HG03575 (cell line): ENCODE data around the gene STOX1.
"Not testable (repeated sequence)": the region's sequence is repeated elsewhere in the genome, so short reads cannot be mapped to it uniquely, and the experiment has no call there.

Experiments used
- ATAC-seq: cut with Tn5 transposase; IDR thresholded peaks from one replicate; pipeline ENCODE4 v1.9.1; 2021; ENCODE audit not compliant: unreplicated experiment, insufficient number of reproducible peaks, low FRiP score; ENCODE audit errors: extremely low read depth

STOX1 gene

GRCh38 chr10:68827592-68827959 is 245 bp downstream of the STOX1 start:
- not testable (repeated sequence) for ATAC-seq

- not testable (repeated sequence) for ATAC-seq
Observed at GRCh38 chr10:68828083-68828601, 811 bp downstream of the STOX1 start.

- no peak for ATAC-seq
Observed at GRCh38 chr10:68828833-68829232, 1.5 kb downstream of the STOX1 start.

GRCh38 chr10:68829521-68829920 is 2.2 kb downstream of the STOX1 start:
- no peak for ATAC-seq

GRCh38 chr10:68829952-68830351 is 2.6 kb downstream of the STOX1 start:
- ATAC-seq: no peak

GRCh38 chr10:68831961-68832455 is 4.7 kb downstream of the STOX1 start:
- ATAC-seq: no peak

GRCh38 chr10:68832601-68833000 is 5.3 kb downstream of the STOX1 start:
- ATAC-seq: no peak

- no peak for ATAC-seq
Observed at GRCh38 chr10:68837626-68838322, 10.4 kb downstream of the STOX1 start.

- not testable (repeated sequence) for ATAC-seq
Observed at GRCh38 chr10:68840650-68841049, 13.3 kb downstream of the STOX1 start.

- no peak for ATAC-seq
Observed at GRCh38 chr10:68848281-68848680, 20.9 kb downstream of the STOX1 start.

- ATAC-seq: no peak
Observed at GRCh38 chr10:68848806-68849205, 21.5 kb downstream of the STOX1 start.

GRCh38 chr10:68856352-68856751 is 29.0 kb downstream of the STOX1 start:
- no peak for ATAC-seq

- no peak for ATAC-seq
Observed at GRCh38 chr10:68857005-68857404, 29.7 kb downstream of the STOX1 start.

- no peak for ATAC-seq
Observed at GRCh38 chr10:68861253-68861652, 33.9 kb downstream of the STOX1 start.

GRCh38 chr10:68864611-68865010 is 37.3 kb downstream of the STOX1 start:
- ATAC-seq: no peak

- ATAC-seq: not testable (repeated sequence)
Observed at GRCh38 chr10:68868173-68868572, 40.8 kb downstream of the STOX1 start.

GRCh38 chr10:68869623-68870022 is 42.3 kb downstream of the STOX1 start:
- no peak for ATAC-seq

- no peak for ATAC-seq
Observed at GRCh38 chr10:68870061-68870460, 42.7 kb downstream of the STOX1 start.

- ATAC-seq: no peak
Observed at GRCh38 chr10:68870545-68871104, 43.3 kb downstream of the STOX1 start.

- no peak for ATAC-seq
Observed at GRCh38 chr10:68871105-68871711, 43.9 kb downstream of the STOX1 start.
